Measurements from ENCODE around the gene DYNLT3. TPM values are rescaled to one million over a fixed set of nuclear protein-coding genes. Genes with fewer than 3 reads are reported as not detected.

DYNLT3 gene
- polyA plus RNA-seq, 1 donor from 2014 or later: 2.4 TPM

DNA sequence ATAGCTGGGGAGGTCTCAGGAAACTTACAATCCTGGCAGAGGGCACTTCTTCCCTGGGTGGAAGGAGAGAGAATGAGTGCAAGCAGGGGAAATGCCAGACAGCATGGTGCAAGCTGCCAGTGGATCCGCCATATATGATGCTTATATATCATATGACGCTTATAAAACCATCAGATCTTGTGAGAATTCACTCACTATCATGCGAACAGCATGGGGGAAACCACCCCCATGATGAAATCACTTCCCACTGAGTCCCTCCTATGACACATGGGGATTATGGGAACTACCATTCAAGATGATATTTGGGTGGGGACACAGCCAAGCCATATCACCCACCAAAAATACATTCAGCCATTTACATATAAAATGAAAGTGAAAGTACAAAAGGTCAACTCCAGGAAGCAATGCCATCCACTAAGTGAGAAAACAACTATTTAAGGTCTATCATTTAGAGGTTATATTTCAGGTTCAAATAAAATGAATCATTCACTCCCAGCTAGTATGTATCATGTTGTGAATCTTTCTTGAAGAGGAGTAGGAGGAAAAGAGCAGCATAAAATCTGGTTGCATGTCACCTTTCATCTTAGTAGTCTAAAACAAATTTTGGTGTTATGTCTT is 20.3 kb upstream of the DYNLT3 start:
- no peak overlapping the region for H2AFZ ChIP-seq (ENCODE audit: low read depth, low read length)
- H3K79me2 ChIP-seq (replicated peaks; ENCODE audit: insufficient read depth, low read length): no peaks in the 10 kb centered on the region
- H3K27me3 ChIP-seq (ENCODE audit: insufficient read depth, low read depth, low read length): no peaks in the 10 kb centered on the region
- no peaks in the 10 kb centered on the region for H4K20me1 ChIP-seq (ENCODE audit: insufficient read depth)
- no peak overlapping the region for H3K27ac ChIP-seq (ENCODE audit: low read length)
- no peaks in the 10 kb centered on the region for H3K9me3 ChIP-seq (ENCODE audit: low read length)
- no peaks in the 10 kb centered on the region for H3F3A ChIP-seq (ENCODE audit: insufficient read depth, low read length, poor library complexity, severe bottlenecking)
- no peak overlapping the region for H3K4me3 ChIP-seq (ENCODE audit: low read length)
- TF ChIP-seq EZH2 (IDR thresholded peaks at IDR 0.05; ENCODE audit: borderline replicate concordance, insufficient read depth, low read length, poor library complexity, severe bottlenecking) (no peak), EP300 (conservative IDR thresholded peaks at IDR 0.05; ENCODE audit: poor library complexity, severe bottlenecking) (no peak), POLR2AphosphoS5 (IDR thresholded peaks at IDR 0.05) (no peak), SMC3 (conservative IDR thresholded peaks at IDR 0.05; ENCODE audit: poor library complexity) (no peak), TAF1 (IDR thresholded peaks at IDR 0.05; ENCODE audit: low read depth) (no peak), MXI1 (conservative IDR thresholded peaks at IDR 0.05; ENCODE audit: poor library complexity, severe bottlenecking) (no peak), RAD21 (conservative IDR thresholded peaks at IDR 0.05) (no peak)
- TF ChIP-seq, protein P1, sequence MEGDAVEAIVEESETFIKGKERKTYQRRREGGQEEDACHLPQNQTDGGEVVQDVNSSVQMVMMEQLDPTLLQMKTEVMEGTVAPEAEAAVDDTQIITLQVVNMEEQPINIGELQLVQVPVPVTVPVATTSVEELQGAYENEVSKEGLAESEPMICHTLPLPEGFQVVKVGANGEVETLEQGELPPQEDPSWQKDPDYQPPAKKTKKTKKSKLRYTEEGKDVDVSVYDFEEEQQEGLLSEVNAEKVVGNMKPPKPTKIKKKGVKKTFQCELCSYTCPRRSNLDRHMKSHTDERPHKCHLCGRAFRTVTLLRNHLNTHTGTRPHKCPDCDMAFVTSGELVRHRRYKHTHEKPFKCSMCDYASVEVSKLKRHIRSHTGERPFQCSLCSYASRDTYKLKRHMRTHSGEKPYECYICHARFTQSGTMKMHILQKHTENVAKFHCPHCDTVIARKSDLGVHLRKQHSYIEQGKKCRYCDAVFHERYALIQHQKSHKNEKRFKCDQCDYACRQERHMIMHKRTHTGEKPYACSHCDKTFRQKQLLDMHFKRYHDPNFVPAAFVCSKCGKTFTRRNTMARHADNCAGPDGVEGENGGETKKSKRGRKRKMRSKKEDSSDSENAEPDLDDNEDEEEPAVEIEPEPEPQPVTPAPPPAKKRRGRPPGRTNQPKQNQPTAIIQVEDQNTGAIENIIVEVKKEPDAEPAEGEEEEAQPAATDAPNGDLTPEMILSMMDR (IDR thresholded peaks at IDR 0.05; ENCODE audit: poor library complexity, severe bottlenecking): no peak
- TF ChIP-seq, protein P2, sequence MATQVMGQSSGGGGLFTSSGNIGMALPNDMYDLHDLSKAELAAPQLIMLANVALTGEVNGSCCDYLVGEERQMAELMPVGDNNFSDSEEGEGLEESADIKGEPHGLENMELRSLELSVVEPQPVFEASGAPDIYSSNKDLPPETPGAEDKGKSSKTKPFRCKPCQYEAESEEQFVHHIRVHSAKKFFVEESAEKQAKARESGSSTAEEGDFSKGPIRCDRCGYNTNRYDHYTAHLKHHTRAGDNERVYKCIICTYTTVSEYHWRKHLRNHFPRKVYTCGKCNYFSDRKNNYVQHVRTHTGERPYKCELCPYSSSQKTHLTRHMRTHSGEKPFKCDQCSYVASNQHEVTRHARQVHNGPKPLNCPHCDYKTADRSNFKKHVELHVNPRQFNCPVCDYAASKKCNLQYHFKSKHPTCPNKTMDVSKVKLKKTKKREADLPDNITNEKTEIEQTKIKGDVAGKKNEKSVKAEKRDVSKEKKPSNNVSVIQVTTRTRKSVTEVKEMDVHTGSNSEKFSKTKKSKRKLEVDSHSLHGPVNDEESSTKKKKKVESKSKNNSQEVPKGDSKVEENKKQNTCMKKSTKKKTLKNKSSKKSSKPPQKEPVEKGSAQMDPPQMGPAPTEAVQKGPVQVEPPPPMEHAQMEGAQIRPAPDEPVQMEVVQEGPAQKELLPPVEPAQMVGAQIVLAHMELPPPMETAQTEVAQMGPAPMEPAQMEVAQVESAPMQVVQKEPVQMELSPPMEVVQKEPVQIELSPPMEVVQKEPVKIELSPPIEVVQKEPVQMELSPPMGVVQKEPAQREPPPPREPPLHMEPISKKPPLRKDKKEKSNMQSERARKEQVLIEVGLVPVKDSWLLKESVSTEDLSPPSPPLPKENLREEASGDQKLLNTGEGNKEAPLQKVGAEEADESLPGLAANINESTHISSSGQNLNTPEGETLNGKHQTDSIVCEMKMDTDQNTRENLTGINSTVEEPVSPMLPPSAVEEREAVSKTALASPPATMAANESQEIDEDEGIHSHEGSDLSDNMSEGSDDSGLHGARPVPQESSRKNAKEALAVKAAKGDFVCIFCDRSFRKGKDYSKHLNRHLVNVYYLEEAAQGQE (IDR thresholded peaks at IDR 0.05; ENCODE audit: borderline replicate concordance): no peak
- H3K36me3 ChIP-seq (ENCODE audit: insufficient read depth, low read length): no peaks in the 10 kb centered on the region
- H3K9me2 ChIP-seq (ENCODE audit: insufficient read depth, low read length): no peaks in the 10 kb centered on the region
- H3K9ac ChIP-seq (ENCODE audit: low read length): no peak overlapping the region
- no peak overlapping the region for H3K4me2 ChIP-seq (ENCODE audit: low read length)

DNA sequence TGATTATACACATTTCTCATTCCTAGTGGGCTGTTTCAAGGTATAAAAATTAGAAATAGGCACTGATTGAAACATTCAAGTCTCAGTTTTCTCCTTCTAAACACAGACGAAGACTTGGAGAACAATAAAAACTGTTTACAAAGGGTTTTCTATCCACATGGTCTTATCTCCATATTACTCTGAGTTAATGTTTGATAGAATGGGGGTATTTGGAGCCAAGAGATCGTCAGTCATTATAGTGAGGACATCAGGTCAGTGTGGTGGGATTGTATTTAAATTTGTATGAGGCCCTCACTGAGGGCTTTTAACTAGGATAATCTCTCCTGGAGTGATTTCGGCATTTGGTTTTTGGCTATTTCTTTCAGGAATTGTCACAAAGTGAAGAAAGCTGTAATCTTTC is 16.4 kb upstream of the DYNLT3 start:
- no peak overlapping the region for H2AFZ ChIP-seq (ENCODE audit: low read depth, low read length)
- no peaks in the 10 kb centered on the region for H3K79me2 ChIP-seq (replicated peaks; ENCODE audit: insufficient read depth, low read length)
- no peak overlapping the region for H3K27ac ChIP-seq (ENCODE audit: low read length)
- H3K9ac ChIP-seq (ENCODE audit: low read length): no peak overlapping the region
- no peaks in the 10 kb centered on the region for H3K9me2 ChIP-seq (ENCODE audit: insufficient read depth, low read length)
- no peak overlapping the region for H3K4me2 ChIP-seq (ENCODE audit: low read length)
- no peaks in the 10 kb centered on the region for H3K36me3 ChIP-seq (ENCODE audit: insufficient read depth, low read length)
- H3K4me3 ChIP-seq (ENCODE audit: low read length): no peak overlapping the region
- no peaks in the 10 kb centered on the region for H3K9me3 ChIP-seq (ENCODE audit: low read length)
- no peaks in the 10 kb centered on the region for H3F3A ChIP-seq (ENCODE audit: insufficient read depth, low read length, poor library complexity, severe bottlenecking)
- TF ChIP-seq EP300 (conservative IDR thresholded peaks at IDR 0.05; ENCODE audit: poor library complexity, severe bottlenecking) (no peak), SMC3 (conservative IDR thresholded peaks at IDR 0.05; ENCODE audit: poor library complexity) (no peak), TAF1 (IDR thresholded peaks at IDR 0.05; ENCODE audit: low read depth) (no peak), EZH2 (IDR thresholded peaks at IDR 0.05; ENCODE audit: borderline replicate concordance, insufficient read depth, low read length, poor library complexity, severe bottlenecking) (no peak), MXI1 (conservative IDR thresholded peaks at IDR 0.05; ENCODE audit: poor library complexity, severe bottlenecking) (no peak), POLR2AphosphoS5 (IDR thresholded peaks at IDR 0.05) (no peak), RAD21 (conservative IDR thresholded peaks at IDR 0.05) (no peak)
- TF ChIP-seq, protein P2 (IDR thresholded peaks at IDR 0.05; ENCODE audit: borderline replicate concordance): no peak
- TF ChIP-seq, protein P1 (IDR thresholded peaks at IDR 0.05; ENCODE audit: poor library complexity, severe bottlenecking): no peak
- H3K27me3 ChIP-seq (ENCODE audit: insufficient read depth, low read depth, low read length): no peaks in the 10 kb centered on the region
- H4K20me1 ChIP-seq (ENCODE audit: insufficient read depth): no peaks in the 10 kb centered on the region

Measured in neural cell (in vitro differentiated cells).